HG03045 (cell line): ENCODE measurements around the gene STK11.

Experiments used
- ATAC-seq: cut with Tn5 transposase; IDR thresholded peaks from one replicate; pipeline ENCODE4 v1.9.1; 2021; ENCODE audit warnings: mild to moderate bottlenecking, moderate library complexity; ENCODE audit not compliant: unreplicated experiment

The STK11 gene, protein sequence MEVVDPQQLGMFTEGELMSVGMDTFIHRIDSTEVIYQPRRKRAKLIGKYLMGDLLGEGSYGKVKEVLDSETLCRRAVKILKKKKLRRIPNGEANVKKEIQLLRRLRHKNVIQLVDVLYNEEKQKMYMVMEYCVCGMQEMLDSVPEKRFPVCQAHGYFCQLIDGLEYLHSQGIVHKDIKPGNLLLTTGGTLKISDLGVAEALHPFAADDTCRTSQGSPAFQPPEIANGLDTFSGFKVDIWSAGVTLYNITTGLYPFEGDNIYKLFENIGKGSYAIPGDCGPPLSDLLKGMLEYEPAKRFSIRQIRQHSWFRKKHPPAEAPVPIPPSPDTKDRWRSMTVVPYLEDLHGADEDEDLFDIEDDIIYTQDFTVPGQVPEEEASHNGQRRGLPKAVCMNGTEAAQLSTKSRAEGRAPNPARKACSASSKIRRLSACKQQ

DNA sequence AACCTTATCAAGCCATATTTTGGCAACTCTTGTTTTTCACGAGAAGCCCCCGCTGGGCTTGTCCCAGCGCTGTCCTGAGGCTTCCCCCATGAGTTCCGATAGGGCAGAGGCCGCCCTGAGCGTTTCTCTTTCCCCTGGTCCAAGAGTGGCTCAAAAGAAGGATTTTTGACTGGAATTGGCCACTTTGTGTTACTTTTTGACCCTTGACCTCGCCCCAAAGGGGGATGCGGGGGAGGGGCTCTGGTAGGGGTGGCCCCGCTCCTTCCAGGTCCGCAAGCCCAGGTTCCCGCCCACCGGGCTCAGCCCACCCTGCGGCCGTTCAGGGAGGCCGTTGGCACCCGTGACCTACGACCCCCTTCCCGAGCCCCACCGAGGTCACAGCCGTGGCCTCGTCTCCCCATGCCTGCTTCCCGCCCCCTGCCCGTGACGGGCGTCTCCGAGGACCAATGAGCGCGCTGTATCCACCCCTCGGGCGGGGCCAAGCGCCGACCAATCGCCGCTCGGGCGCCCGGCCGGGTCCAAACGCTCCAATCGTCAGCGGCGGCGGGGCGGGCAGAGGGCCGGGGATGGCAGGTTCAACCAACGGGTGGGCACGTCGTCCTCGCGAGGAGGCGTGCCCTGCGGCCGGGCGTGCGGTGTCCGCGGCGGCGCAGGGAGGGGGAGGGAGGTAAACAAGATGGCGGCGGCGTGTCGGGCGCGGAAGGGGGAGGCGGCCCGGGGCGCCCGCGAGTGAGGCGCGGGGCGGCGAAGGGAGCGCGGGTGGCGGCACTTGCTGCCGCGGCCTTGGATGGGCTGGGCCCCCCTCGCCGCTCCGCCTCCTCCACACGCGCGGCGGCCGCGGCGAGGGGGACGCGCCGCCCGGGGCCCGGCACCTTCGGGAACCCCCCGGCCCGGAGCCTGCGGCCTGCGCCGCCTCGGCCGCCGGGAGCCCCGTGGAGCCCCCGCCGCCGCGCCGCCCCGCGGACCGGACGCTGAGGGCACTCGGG lies at the start of gene STK11:
Gene STK11, plus strand, starts transcription at position 665 of the 986 bp plus-strand sequence. CDS start 1,136 bp downstream, outside the sequence.
- peak; percentile 88 for ATAC-seq

DNA sequence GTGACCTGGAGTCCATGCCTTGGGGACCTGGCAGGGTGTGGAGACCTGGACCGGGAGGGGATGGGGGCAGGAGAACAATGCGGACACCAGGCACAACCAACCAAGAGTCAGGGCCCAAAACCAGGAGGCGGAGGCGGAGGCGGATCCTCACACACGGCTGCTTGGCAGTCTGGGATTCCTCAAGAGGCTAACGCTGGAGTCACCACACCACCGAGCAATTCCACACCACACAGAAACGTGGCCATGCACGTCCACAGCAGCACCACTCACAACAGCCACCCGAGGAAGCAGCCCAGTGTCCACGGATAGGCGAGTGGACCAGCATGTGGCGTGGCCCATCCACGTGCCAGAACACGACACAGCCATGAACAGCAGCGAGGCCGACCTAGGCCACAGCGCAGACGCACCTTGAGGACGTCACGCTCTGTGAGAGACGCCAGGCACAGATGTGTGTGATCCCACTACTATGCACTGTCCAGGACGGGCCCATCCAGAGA lies 49.2 kb upstream of the STK11 start:
- ATAC-seq = no peak

DNA sequence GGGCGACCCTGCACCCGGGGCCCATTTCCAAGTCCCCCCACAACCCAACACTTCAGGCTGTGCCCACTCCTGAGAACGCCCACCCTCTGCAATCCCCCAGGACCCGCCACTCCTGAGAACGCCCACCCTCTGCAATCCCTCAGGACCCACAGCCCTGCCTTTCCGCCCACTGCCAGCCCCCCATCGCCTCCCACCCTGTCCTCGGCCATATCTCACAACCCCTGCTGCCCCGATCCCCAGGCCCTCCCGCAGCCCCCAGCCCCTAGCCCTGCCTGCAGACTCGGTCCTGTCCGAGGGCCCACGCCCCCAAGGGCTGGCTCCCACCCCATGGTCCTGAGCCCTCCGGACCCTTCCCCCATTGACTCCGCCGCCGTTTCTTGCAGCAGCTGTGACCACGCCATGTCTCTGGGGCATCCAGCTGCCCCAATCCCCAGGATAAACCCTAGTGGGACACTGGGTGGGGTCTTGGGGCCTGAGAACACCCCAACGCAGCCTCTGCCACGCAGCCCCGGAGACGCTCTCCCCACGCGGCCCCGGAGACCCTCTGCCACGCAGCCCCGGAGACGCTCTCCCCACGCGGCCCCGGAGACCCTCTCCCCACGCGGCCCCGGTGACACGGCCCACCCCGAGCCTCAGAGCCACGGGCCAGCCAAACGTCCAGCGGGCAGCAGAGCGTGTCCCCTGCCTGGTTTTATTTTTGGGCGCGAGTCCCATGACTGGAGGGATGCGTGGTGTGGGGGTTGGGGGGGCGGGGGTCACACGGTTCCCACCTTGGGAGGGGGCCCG lies 48.6 kb upstream of the STK11 start:
- no peak for ATAC-seq

DNA sequence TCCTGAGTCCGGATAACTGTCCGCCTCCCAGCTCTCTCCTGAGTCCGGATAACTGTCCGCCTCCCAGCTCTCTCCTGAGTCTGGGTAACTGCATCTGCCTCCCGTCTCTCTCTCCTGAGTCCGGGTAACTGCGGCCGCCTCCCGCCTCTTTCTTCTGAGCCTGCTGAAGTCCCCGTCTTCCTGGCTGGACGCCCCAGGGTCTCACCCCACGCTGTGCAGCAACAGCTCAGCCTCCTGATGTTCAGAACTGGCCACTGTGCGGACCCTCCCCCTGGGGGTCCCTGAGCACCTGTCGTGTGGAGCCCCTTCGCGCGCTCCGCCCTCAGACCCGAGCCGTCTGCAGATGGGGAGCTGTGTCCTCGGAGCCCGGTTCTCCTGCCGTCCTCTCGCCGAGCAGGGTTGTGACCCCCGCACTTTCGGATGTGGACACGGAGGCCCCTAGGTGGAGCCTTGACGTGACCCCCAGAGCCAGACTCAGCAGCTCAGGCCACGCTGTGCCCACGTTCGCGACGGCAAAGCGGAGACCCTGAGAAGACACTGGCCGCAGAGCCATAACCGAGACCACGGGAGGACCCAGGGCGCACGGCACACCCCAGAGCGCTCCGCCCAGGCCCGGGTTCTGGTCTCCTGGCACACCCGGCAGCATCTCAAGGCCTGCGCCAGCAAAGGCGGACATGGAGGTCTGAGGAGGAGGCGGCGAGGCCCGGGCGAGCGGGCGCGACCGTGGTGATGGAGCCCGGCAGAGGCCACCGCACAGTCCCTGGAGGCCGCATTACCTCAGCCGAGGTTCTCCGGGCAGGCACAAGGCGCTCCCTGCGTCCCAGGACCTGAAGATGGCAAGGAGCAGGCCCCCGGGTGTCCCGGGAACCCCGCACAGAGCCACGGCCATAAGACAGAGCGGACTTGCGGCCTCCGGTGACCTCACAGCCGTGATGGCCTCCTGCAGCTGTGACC lies 47.4 kb upstream of the STK11 start:
- no peak for ATAC-seq

DNA sequence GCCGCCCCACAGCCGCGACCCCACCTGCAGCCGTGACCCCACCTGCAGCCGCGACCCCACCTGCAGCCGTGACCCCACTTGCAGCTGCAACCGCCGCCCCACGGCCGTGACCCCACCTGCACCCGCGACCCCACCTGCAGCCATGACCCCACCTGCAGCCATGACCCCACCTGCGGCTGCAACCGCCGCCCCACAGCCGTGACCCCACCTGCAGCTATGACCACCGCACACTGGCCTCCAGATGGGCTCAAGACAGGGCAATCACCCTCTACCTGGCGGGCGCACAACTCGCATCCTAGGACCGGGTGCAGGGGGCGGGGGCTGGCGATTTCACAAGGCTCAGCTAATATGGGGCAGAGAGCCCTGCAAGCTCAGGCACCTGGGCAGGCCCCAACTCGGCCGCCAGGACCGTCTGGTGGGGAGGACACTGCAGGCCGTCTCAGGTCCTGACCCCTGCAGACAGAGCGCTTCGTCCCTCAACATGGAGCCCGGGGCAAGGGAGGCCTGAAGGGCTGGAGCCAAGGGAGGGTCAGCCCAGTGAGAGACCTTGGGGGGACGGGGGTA lies 46.6 kb upstream of the STK11 start:
- no peak for ATAC-seq

DNA sequence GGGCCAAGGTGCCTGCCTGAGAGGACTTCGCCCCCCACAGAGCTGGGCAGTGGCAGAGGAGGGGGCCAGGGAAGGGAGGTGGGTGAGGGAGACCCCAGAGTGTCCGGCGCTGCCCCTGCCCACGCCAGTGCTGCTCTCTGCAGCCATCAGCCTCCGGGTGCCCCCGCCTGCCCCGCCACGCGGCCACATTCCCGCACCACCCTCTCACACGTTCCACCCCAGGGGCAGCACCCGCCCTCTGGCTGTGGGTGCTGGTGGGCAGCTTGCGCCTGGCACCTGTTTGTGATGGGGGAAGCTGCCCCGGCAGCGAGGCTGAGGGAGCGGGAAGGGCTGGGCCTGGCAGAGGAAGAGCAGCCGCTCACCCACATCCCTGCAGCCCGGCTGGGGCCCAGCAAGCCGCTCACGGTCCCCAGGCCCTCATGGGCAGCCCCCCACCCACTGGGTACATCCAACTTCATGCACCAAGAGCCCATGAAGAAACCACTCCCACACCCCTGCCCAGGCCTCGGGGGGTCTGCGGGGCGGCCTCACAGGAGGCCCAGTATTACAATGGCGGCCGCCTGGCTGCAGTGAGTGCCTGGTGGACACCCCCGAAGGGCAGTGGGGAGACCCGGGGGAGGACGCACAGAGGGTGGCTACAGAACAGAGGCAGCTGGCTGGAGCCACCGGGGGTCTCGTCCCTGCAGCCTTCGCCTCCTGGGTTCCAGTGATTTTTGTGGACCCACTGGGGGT lies 45.5 kb upstream of the STK11 start:
- no peak for ATAC-seq

DNA sequence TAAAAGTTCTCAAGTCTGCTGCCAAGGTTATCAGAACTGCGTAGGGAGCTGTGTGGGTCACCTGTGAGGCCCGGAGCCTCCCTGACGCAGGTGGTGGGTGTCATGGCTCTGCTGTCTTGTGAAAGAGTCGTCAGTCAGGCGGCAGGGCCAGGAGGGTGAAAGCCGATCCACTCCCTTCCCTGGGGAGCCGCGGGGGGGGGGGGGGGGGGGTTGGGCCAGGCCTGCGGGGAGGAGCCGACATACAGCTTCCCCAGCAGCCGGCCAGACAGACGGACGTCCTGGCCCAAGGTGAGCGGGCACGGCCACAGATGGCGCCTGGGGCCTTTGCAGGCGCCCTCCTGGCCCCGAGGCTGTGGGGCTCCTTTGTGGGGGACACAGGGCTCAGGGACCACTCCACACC lies 43.9 kb upstream of the STK11 start:
- no peak for ATAC-seq

DNA sequence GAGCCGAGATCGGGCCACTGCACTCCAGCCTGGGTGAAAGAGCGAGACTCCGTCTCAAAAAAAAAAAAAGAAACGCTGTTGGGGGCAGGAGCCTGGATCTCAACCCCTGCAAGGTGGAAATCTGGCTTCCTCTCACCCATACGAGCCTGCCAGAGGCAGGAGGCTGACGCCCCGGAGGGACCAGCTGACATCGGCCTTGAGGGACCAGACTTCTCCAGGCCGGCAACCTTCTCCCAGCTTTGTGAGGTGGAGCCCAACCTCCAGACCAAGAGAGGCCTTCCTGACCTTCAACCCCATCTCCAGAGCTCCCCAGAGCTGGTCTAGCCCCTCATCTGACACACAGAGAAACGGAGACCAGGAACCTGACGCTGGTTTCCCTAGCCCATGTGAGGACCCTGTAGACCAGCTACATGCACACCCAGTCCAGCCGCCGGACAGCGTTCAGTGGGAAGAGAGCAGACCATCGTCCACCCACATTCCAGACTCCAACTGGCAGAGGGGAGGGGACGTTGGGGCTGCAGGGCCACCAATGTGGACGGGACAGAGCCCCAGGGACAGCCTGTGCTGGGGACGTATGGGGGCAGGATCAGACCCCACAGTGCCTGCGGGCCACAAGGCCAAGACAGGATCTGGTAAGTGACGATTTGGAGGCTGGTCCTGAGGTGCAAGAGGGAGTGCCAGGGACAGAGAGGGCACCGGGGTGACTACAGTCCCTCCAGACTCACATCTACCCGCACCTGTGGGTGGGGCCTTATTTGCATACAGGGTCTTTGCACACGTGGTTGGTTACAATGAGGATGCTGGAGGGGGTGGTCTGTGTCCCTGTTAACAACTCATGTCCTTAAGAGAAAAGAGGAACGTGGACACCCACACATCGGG lies 42.9 kb upstream of the STK11 start:
- no peak for ATAC-seq

DNA sequence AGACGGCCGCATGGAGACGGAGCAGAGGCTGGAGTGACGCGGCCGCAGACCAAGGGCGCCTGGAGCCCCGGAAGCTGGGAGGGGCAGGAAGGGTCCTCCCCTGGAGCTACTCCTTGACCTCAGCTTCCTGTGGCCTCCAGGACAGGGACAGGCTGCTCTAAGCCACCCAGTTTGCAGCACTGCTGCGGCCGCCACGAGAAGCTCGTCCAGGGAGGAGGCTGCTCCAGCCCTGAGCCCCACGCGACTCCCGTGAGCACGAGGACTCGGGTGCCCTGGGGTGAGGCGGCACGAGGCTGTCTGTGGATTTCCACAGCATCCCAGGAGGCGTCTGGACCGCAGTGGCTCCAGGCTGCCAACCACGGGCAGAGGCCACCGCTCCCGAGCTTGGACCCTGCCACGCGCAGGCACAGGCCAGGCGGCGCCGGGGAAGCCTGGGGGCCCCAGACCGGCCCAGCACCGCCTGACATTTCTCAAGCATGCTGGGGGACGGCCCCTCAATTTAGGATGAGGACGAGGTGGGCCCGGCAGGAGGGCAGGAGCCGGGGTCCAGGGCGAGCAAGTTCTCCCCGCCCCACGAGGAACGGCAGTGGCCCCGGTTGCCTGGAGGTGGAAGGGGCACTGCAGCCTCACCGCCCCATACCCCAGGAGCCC lies 42.2 kb upstream of the STK11 start:
- no peak for ATAC-seq

DNA sequence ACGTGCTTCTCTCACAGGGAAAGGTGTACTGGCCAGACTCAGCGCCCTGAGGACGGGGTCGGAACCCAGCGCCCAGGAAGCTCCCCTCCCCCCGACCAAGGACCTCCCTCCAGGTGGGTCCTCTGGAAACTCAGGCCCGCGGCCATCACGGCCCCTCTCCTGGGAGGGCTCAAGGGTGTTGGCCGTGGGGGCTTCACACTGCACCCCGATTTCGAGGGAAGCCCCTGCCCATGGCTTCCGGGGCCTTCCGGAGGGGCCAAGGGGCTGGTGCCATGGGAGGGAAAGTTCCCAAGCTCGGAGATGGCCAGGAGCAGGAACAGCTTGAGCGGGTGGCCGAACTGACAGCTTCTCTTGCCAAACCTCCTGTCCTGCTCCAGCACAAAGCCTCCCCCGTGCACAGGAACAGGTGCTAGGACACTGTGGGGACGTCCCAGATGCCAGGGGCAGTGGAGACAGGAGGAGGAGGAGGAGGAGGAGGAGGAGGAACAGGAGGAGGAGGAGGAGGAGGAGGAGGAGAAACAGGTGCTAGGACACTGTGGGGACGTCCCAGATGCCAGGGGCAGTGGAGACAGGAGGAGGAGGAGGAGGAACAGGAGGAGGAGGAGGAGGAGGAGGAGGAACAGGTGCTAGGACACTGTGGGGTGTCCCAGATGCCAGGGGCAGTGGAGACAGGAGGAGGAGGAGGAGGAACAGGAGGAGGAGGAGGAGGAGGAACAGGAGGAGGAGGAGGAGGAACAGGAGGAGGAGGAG lies 41.5 kb upstream of the STK11 start:
- no peak for ATAC-seq

DNA sequence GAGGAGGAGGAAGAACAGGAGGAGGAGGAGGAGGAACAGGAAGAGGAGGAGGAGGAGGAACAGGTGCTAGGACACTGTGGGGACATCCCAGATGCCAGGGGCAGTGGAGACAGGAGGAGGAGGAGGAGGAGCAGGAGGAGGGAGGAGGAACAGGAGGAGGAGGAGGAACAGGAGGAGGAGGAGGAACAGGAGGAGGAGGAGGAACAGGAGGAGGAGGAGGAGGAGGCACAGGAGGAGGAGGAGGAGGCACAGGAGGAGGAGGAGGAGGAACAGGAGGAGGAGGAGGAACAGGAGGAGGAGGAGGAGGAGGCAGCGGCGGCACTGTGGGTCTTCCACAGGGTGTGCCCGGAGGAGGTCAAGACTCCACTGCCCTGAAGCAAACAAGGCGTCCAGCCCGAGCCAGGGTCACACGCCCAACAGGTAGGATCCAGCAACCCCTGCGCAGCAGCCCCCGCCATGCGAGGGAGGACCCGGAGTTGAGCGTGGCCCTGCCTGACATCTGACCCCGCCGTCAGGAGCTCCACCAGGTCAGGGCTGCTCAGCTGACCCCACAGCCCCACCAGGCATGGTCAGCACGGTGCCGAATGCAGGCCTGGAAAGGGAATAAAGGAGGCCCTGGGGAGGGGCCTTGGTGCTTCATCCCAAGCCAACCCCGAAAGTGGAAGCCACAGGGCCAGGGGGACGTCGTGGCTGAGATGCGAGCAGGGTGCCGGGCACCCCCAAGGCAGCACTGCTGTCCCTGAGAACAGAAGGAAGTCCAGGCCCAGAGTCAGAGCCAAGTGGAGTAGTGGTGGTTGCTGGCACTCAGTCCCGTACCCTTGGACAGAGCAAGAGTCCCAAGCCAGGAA lies 40.7 kb upstream of the STK11 start:
- no peak for ATAC-seq

DNA sequence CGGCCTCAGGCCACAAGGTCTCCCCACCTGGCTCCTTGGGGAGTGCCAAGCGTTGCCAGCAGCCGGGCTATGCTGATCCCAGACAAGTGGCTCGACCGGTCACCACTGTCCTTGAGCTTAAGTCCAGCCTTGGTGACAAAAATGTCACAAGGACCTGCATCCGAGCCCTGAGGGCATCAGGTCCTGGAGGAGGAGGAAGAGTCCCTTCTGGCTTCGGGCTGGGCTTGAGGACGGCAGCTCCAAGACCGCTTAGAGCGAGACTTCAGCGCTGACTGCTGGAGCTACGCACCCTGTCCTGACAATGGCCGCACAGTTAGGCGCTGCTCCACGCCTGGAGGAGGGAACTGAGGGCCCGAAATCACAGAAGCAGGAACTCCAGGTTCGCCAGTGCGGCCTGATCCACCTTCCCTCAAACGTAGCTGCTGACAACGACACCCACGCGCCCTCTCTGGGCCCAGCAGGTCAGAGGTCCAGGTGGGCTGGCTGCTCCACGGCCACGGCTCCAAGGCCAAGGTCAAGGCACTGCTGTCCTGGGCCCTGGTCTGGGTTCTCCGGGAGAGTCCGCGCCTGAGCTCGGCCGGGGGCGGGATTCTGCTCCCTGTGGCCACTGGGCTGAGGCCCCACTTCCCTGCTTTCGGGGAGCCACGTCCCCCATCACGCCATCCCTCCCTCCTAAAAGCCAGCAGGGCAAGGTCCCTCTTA lies 38.6 kb upstream of the STK11 start:
- ATAC-seq = no peak

DNA sequence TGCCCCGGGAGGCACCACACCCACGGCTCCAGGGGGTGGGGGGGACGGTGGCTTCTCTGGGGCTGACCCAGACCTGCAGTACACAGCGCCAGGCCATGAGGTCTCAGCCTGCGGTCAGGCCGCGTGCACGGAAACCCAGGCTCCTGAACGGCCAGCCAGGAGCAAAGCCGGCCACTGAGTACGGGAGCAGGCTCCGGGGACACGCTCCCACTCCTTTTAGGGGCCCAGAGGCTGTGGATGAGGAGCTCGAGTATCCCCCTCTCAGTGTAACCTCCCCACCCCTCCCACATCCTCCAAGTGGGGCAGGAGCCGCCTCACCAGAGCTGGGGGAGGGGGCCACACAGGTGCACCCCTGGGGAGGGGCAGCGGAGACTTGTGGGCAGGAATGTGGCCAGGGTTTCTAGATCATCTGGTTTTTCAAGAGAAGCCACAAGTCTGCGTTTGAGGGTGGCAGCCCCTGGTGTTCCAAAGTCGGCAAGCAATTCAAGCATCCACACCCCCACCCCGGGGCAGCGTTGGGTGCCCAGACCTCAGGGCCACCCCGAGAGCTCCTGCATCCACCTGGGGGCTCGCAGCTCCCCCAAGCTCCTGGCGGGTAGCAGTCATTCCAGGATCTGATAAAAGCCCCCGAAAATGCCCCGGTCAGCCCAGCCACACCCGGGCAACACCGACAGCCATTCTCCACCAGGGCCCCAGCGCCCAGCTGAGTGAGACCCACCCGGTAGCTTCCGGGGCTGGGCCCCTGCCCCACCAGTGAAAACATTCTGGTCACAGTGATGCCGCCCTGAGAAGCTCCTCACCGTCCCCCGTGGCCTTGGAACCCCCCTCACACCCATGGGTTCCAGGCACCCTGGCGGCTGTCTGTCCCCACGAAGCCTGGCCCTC lies 37.6 kb upstream of the STK11 start:
- ATAC-seq = no peak
